HEK293 (cell line): ENCODE measurements around the gene PDZD2.

Experiments used
- CTCF ChIA-PET: fragments of 350-600 bp; formaldehyde crosslinking; extraction: SDS; loops from one replicate; lab custom pipeline; 2021; ENCODE audit warnings: antibody characterized with exemption; lab: Yijun Ruan, JAX
- POLR2A ChIA-PET: fragments of 300-600 bp; formaldehyde crosslinking; extraction: SDS; loops from one replicate; lab custom pipeline; 2020; ENCODE audit warnings: antibody characterized with exemption, inconsistent platforms; lab: Yijun Ruan, JAX
- H3K27ac ChIP-seq: fragments of 200-500 bp; sonication (Bioruptor generic); 2 replicates; pipeline ENCODE4 v1.5.1; 2014; ENCODE audit warnings: low read depth, low read length, control low read depth, inconsistent platforms; ENCODE audit errors: extremely low read depth
- H3K36me3 ChIP-seq, 2 experiments: fragments of 200-500 bp in 1 of 2; sonication (Bioruptor generic) in 1 of 2; 1 replicate in 1 of 2; 2 replicates in 1 of 2; pipeline ENCODE4 v1.5.1; 2014 to 2017; ENCODE audit warnings: inconsistent platforms in 2 of 2, low read length in 2 of 2; ENCODE audit not compliant: control insufficient read depth in 2 of 2, insufficient read depth in 1 of 2
- H3K4me1 ChIP-seq: fragments of 200-500 bp; sonication (Bioruptor generic); 2 replicates; pipeline ENCODE4 v1.5.1; 2014; ENCODE audit warnings: mild to moderate bottlenecking, low read length, inconsistent platforms; ENCODE audit not compliant: control insufficient read depth, insufficient read depth
- H3K4me3 ChIP-seq: 2 replicates; pipeline ENCODE4 v1.5.1; 2011; ENCODE audit warnings: low read depth, mild to moderate bottlenecking, control low read depth, low read length, moderate library complexity
- H3K9me3 ChIP-seq: fragments of 200-500 bp; sonication (Bioruptor generic); 2 replicates; pipeline ENCODE4 v1.5.1; 2014; ENCODE audit warnings: low read depth, low read length, inconsistent platforms; ENCODE audit not compliant: control insufficient read depth, insufficient read depth
- FEZF1 ChIP-seq: fragments of 450-650 bp; formaldehyde crosslinking; IDR thresholded peaks from 2 replicates; pipeline ENCODE4 v1.5.1; 2016; ENCODE audit warnings: missing biosample characterization, missing genetic modification characterization
- GLI2 ChIP-seq: fragments of 450-650 bp; formaldehyde crosslinking; IDR thresholded peaks from 2 replicates; pipeline ENCODE4; 2017; ENCODE audit warnings: missing biosample characterization, missing genetic modification characterization, low read depth, borderline replicate concordance
- TRIM28 ChIP-seq: IDR thresholded peaks from 2 replicates; pipeline ENCODE4 v1.6.1; 2011; ENCODE audit warnings: low read length, control low read depth, borderline replicate concordance
- ZBTB1 ChIP-seq: fragments of 450-650 bp; formaldehyde crosslinking; IDR thresholded peaks from 2 replicates; pipeline ENCODE4 v1.5.1; 2016; ENCODE audit warnings: missing biosample characterization, missing genetic modification characterization
- ZNF239 ChIP-seq: fragments of 450-650 bp; formaldehyde crosslinking; IDR thresholded peaks from 2 replicates; pipeline ENCODE4 v1.5.1; 2016; ENCODE audit warnings: missing biosample characterization, missing genetic modification characterization
- ZNF48 ChIP-seq: fragments of 450-650 bp; formaldehyde crosslinking; IDR thresholded peaks from 2 replicates; pipeline ENCODE4 v1.5.1; 2016; ENCODE audit warnings: missing biosample characterization, missing genetic modification characterization
- ZNF571 ChIP-seq: fragments of 450-650 bp; formaldehyde crosslinking; IDR thresholded peaks from 2 replicates; pipeline ENCODE4 v1.5.0; 2017; ENCODE audit warnings: missing biosample characterization, missing genetic modification characterization
- ZNF76 ChIP-seq: fragments of 450-650 bp; formaldehyde crosslinking; IDR thresholded peaks from 2 replicates; pipeline ENCODE4; 2016; ENCODE audit warnings: low read depth, missing biosample characterization, missing genetic modification characterization, borderline replicate concordance
- TF ChIP-seq, protein P1 (sequence below): fragments of 450-650 bp; formaldehyde crosslinking; IDR thresholded peaks from 2 replicates; pipeline ENCODE4 v1.5.1; 2016; ENCODE audit warnings: missing biosample characterization, missing genetic modification characterization
- TF ChIP-seq, protein P2 (sequence below): fragments of 450-650 bp; formaldehyde crosslinking; IDR thresholded peaks from 2 replicates; pipeline ENCODE4 v1.5.1; 2016; ENCODE audit warnings: missing biosample characterization, missing genetic modification characterization, borderline replicate concordance
- TF ChIP-seq, protein P3 (sequence below): fragments of 450-650 bp; formaldehyde crosslinking; IDR thresholded peaks from 2 replicates; pipeline ENCODE4 v1.5.1; 2017; ENCODE audit warnings: missing biosample characterization, mild to moderate bottlenecking, missing genetic modification characterization, moderate library complexity
- TF ChIP-seq, protein P4 (sequence below): fragments of 450-650 bp; formaldehyde crosslinking; conservative IDR thresholded peaks from 2 replicates; pipeline ENCODE4 v1.5.1; 2016; ENCODE audit warnings: low read depth, missing biosample characterization, missing genetic modification characterization

Gene PDZD2

DNA sequence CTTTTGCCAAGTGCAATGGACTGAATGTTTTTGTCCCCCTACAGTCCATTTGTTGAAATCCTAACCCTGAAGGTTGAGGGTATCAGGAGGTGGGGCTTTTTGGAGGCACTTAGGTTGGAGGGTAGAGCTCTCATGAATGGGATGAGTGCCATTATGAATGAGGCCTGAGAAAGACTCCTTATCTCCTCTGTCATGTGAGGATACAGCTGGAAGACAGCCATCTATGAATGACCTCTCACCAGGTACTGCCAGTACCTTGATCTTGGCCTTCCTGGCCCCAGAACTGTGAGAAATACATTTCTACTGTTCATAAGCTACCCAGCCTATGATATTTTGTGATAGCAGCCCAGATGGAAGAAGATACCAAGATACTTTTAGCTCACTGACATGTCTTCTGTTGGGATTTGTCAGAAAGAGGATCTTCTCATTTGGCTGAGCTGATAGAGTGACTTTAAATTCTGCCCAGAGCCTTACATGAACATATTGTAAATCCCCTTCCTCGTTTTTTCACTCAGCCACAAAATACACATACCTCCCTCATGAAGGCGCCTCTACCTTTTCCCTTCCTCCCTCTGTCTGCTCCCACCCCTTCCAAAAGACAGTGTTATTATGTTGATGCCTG lies 256.4 kb downstream of the PDZD2 start:
- no peak overlapping the region for H3K27ac ChIP-seq
- no peaks in the 10 kb centered on the region; a peak in 1 of 3 replicates for H3K36me3 ChIP-seq
- ChIA-PET POLR2A (no interaction called here), CTCF (interaction anchor here (0.7 to 1.5 kb wide), 2 partner anchors 12 to 70 kb away, joined by 6 read pairs; no protein-coding TSS in a partner anchor)
- no peaks in the 10 kb centered on the region for H3K9me3 ChIP-seq
- TF ChIP-seq, protein P1, sequence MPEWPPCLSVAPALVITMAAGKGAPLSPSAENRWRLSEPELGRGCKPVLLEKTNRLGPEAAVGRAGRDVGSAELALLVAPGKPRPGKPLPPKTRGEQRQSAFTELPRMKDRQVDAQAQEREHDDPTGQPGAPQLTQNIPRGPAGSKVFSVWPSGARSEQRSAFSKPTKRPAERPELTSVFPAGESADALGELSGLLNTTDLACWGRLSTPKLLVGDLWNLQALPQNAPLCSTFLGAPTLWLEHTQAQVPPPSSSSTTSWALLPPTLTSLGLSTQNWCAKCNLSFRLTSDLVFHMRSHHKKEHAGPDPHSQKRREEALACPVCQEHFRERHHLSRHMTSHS (tag by site-specific recombination): no peak
- TF ChIP-seq GLI2 (tag by site-specific recombination) (no peak), ZNF76 (tag by site-specific recombination) (no peak), ZNF239 (tag by site-specific recombination) (no peak), FEZF1 (no peak), ZBTB1 (no peak), TRIM28 (no peak), ZNF48 (tag by site-specific recombination) (no peak), ZNF571 (tag by site-specific recombination) (no peak)
- TF ChIP-seq, protein P2, sequence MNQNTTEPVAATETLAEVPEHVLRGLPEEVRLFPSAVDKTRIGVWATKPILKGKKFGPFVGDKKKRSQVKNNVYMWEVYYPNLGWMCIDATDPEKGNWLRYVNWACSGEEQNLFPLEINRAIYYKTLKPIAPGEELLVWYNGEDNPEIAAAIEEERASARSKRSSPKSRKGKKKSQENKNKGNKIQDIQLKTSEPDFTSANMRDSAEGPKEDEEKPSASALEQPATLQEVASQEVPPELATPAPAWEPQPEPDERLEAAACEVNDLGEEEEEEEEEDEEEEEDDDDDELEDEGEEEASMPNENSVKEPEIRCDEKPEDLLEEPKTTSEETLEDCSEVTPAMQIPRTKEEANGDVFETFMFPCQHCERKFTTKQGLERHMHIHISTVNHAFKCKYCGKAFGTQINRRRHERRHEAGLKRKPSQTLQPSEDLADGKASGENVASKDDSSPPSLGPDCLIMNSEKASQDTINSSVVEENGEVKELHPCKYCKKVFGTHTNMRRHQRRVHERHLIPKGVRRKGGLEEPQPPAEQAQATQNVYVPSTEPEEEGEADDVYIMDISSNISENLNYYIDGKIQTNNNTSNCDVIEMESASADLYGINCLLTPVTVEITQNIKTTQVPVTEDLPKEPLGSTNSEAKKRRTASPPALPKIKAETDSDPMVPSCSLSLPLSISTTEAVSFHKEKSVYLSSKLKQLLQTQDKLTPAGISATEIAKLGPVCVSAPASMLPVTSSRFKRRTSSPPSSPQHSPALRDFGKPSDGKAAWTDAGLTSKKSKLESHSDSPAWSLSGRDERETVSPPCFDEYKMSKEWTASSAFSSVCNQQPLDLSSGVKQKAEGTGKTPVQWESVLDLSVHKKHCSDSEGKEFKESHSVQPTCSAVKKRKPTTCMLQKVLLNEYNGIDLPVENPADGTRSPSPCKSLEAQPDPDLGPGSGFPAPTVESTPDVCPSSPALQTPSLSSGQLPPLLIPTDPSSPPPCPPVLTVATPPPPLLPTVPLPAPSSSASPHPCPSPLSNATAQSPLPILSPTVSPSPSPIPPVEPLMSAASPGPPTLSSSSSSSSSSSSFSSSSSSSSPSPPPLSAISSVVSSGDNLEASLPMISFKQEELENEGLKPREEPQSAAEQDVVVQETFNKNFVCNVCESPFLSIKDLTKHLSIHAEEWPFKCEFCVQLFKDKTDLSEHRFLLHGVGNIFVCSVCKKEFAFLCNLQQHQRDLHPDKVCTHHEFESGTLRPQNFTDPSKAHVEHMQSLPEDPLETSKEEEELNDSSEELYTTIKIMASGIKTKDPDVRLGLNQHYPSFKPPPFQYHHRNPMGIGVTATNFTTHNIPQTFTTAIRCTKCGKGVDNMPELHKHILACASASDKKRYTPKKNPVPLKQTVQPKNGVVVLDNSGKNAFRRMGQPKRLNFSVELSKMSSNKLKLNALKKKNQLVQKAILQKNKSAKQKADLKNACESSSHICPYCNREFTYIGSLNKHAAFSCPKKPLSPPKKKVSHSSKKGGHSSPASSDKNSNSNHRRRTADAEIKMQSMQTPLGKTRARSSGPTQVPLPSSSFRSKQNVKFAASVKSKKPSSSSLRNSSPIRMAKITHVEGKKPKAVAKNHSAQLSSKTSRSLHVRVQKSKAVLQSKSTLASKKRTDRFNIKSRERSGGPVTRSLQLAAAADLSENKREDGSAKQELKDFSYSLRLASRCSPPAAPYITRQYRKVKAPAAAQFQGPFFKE (tag by site-specific recombination): no peak
- TF ChIP-seq, protein P3, sequence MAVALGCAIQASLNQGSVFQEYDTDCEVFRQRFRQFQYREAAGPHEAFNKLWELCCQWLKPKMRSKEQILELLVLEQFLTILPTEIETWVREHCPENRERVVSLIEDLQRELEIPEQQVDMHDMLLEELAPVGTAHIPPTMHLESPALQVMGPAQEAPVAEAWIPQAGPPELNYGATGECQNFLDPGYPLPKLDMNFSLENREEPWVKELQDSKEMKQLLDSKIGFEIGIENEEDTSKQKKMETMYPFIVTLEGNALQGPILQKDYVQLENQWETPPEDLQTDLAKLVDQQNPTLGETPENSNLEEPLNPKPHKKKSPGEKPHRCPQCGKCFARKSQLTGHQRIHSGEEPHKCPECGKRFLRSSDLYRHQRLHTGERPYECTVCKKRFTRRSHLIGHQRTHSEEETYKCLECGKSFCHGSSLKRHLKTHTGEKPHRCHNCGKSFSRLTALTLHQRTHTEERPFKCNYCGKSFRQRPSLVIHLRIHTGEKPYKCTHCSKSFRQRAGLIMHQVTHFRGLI (tag by site-specific recombination): no peak
- TF ChIP-seq, protein P4, sequence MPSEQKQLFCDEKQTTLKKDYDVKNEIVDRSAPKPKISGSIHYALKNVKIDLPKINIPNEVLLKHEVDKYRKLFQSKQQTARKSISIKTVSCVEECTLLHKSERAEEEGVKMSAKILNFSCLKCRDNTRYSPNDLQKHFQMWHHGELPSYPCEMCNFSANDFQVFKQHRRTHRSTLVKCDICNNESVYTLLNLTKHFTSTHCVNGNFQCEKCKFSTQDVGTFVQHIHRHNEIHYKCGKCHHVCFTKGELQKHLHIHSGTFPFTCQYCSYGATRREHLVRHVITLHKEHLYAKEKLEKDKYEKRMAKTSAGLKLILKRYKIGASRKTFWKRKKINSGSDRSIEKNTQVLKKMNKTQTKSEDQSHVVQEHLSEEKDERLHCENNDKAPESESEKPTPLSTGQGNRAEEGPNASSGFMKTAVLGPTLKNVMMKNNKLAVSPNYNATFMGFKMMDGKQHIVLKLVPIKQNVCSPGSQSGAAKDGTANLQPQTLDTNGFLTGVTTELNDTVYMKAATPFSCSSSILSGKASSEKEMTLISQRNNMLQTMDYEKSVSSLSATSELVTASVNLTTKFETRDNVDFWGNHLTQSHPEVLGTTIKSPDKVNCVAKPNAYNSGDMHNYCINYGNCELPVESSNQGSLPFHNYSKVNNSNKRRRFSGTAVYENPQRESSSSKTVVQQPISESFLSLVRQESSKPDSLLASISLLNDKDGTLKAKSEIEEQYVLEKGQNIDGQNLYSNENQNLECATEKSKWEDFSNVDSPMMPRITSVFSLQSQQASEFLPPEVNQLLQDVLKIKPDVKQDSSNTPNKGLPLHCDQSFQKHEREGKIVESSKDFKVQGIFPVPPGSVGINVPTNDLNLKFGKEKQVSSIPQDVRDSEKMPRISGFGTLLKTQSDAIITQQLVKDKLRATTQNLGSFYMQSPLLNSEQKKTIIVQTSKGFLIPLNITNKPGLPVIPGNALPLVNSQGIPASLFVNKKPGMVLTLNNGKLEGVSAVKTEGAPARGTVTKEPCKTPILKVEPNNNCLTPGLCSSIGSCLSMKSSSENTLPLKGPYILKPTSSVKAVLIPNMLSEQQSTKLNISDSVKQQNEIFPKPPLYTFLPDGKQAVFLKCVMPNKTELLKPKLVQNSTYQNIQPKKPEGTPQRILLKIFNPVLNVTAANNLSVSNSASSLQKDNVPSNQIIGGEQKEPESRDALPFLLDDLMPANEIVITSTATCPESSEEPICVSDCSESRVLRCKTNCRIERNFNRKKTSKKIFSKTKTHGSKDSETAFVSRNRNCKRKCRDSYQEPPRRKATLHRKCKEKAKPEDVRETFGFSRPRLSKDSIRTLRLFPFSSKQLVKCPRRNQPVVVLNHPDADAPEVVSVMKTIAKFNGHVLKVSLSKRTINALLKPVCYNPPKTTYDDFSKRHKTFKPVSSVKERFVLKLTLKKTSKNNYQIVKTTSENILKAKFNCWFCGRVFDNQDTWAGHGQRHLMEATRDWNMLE (tag by site-specific recombination): no peak
- H3K4me1 ChIP-seq: no peaks in the 10 kb centered on the region
- no peak overlapping the region for H3K4me3 ChIP-seq
